Bronchial epithelial cell (primary cell): Measurements from ENCODE around the gene PAX9. TPM values are rescaled to one million over a fixed set of nuclear protein-coding genes. Genes with fewer than 3 reads are reported as not detected.

Experiments used
- DNase-seq: peaks from one replicate; pipeline ENCODE4 v3.0.0-alpha.2; 2010; ENCODE audit warnings: low read depth
- FAIRE-seq: peaks from 2 replicates; lab custom pipeline; 2011; peaks lifted over from hg19 to GRCh38; lab: Jason Lieb, UNC
- H3K27me3 ChIP-seq: 2 replicates; pipeline ENCODE4 v1.5.1; 2011; ENCODE audit warnings: low read length; ENCODE audit not compliant: control insufficient read depth, insufficient read depth
- H3K36me3 ChIP-seq: 2 replicates; pipeline ENCODE4 v1.5.1; 2011; ENCODE audit warnings: low read length; ENCODE audit not compliant: control insufficient read depth, insufficient read depth
- H3K4me3 ChIP-seq: 2 replicates; pipeline ENCODE4 v1.5.1; 2011; ENCODE audit warnings: mild to moderate bottlenecking, low read depth, low read length, control low read depth
- total RNA-seq: library from RNA; depleted of rRNA; stranded (reverse); fragments of >200 nt; gene quantifications from 2 replicates; pipeline ENCODE4 v1.2.1, GENCODE V29; 2014
- TF ChIP-seq, protein P1 (sequence below): IDR thresholded peaks from 2 replicates; pipeline ENCODE4 v1.5.1; 2011; ENCODE audit warnings: mild to moderate bottlenecking, moderate library complexity, low read length, control low read depth, inconsistent platforms; ENCODE audit not compliant: insufficient read depth, severe bottlenecking

Gene PAX9
- total RNA-seq, 1 donor from 2014 or later: 9.7 TPM

DNA sequence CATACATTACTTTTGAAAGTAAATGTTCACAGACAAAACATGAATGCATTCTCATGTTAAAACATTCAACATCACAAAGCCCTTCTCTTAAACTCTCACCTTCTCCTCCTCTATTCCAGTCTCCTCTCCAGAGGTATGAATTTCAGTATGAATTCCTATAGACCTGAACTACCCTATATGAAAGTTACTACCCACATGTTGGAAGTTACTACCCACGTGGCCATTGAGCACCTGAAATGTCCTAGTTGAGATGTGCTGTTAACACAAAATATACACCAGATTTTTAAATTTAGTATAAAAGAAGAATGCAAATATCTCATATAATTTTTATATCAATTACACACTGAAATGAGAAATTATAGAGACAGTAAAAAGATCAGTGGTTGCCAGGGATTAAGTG lies 60.2 kb downstream of the PAX9 start:
- Histone ChIP-seq H3K27me3 (no peaks in the 10 kb centered on the region), H3K4me3 (no peak overlapping the region), H3K36me3 (no peaks in the 10 kb centered on the region)
- DNase-seq (no peak), FAIRE-seq (no peak)
- TF ChIP-seq, protein P1, sequence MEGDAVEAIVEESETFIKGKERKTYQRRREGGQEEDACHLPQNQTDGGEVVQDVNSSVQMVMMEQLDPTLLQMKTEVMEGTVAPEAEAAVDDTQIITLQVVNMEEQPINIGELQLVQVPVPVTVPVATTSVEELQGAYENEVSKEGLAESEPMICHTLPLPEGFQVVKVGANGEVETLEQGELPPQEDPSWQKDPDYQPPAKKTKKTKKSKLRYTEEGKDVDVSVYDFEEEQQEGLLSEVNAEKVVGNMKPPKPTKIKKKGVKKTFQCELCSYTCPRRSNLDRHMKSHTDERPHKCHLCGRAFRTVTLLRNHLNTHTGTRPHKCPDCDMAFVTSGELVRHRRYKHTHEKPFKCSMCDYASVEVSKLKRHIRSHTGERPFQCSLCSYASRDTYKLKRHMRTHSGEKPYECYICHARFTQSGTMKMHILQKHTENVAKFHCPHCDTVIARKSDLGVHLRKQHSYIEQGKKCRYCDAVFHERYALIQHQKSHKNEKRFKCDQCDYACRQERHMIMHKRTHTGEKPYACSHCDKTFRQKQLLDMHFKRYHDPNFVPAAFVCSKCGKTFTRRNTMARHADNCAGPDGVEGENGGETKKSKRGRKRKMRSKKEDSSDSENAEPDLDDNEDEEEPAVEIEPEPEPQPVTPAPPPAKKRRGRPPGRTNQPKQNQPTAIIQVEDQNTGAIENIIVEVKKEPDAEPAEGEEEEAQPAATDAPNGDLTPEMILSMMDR: no peak

DNA sequence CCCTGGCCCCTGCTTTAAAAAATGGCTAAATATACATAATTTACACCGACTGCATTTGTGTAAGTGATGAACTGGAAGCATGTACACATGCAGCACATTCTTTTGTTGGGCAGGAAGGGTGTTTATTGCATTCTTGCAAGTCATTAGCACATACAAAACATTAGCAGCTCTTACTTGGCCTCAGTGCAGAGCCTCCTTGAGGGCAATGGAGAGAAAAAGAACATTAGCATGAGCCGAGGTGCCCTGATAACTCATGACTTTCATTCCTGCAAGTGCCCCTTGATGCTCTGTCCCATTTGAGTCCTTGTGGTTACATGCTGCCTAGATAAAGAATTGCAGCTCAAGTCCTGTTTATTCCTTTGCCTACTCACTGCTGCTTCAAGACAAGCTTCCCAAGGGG lies 61.9 kb downstream of the PAX9 start:
- no peak for DNase-seq

DNA sequence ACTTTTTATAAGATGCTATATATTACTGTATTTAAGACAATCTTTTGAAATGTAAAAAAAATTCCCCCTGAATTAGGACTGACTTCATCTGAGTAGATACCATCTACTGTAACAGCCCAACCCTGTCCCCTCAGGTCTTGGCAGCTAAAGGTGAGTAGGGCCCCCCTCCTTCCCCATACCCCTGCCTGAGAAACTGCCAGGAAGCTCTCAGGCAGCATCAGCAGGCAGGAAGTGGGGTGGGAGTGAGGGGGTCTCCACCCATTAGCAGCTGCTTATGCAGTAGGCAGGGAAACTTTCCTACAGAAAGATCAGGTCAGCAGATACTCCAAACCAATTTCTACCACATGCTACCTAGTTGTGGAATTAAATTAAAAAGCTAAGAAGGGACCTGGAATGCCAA lies 62.5 kb downstream of the PAX9 start:
- TF ChIP-seq, protein P1: no peak
- Histone ChIP-seq H3K36me3 (no peaks in the 10 kb centered on the region), H3K4me3 (no peak overlapping the region), H3K27me3 (no peaks in the 10 kb centered on the region)
- FAIRE-seq (no peak), DNase-seq (no peak)

More for the DNA sequence above, 61.9 kb downstream of the PAX9 start:
- H3K36me3 ChIP-seq: no peaks in the 10 kb centered on the region
- TF ChIP-seq, protein P1: no peak
- no peaks in the 10 kb centered on the region for H3K27me3 ChIP-seq
- no peak overlapping the region for H3K4me3 ChIP-seq
- no peak for FAIRE-seq

DNA sequence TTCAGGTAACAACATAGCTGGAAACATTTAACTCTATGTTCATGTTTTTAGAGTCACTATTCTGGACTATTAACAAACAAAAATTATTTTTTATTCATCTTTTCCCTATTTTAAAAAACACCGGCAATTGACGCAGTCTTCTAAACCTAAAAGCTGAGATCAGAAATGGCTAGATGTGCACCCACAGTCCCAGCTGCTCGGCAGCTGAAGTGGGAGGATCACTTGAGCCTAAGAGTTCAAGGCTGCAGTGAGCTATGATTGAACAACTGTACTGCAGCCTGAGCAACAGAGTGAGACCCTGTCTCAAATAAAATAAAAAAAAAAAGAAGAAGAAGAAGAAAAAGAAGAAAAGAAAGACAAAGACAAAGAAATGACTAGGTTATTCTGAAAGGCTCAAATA lies 64.5 kb downstream of the PAX9 start:
- H3K4me3 ChIP-seq: no peak overlapping the region
- DNase-seq (no peak), FAIRE-seq (no peak)
- TF ChIP-seq, protein P1: no peak
- H3K36me3 ChIP-seq: no peaks in the 10 kb centered on the region
- H3K27me3 ChIP-seq: no peaks in the 10 kb centered on the region

Other genes starting within 250 kb of the PAX9 start
- gene NKX2-1, start 141.6 kb upstream of the PAX9 start, total RNA-seq: 4.1 and 6.6 TPM in 2 replicates
- 0.26 and 1.7 TPM in 2 replicates for gene NKX2-8, start 79.2 kb upstream of the PAX9 start, total RNA-seq